GM23338 (cell line): ENCODE data around the gene ADAD1. TPM values are rescaled to one million over a fixed set of nuclear protein-coding genes. Genes with fewer than 3 reads are reported as not detected.
"Not testable (repeated sequence)": the region's sequence is repeated elsewhere in the genome, so short reads cannot be mapped to it uniquely, and the experiment has no call there.

ENCODE experiments used
- ATAC-seq: fragments of 200-7000 bp; cut with Tn5 transposase; 3 replicates; pipeline ENCODE4 v1.9.1; 2020
- DNase-seq: peaks from one replicate; pipeline ENCODE4 v3.0.0-alpha.2; 2015; ENCODE audit warnings: low spot score
- H2AFZ ChIP-seq: fragments of 200-600 bp; sonication (generic); 2 replicates; pipeline ENCODE4 v1.8.0; 2016; ENCODE audit warnings: antibody characterized with exemption, mild to moderate bottlenecking, moderate library complexity
- H3F3A ChIP-seq: fragments of 200-600 bp; sonication (generic); replicated peaks from 2 replicates; pipeline ENCODE4 v1.8.0; 2017; ENCODE audit warnings: antibody characterized with exemption, mixed run types, low read depth
- H3K27ac ChIP-seq: fragments of 200-600 bp; sonication (generic); 2 replicates; pipeline ENCODE4 v1.6.1; 2016; ENCODE audit warnings: low read depth
- H3K27me3 ChIP-seq: fragments of 200-600 bp; sonication (generic); 2 replicates; pipeline ENCODE4 v1.8.0; 2016; ENCODE audit warnings: mild to moderate bottlenecking, mixed run types, moderate library complexity; ENCODE audit not compliant: insufficient read depth
- H3K36me3 ChIP-seq: fragments of 200-600 bp; sonication (generic); 2 replicates; pipeline ENCODE4 v1.8.0; 2016; ENCODE audit warnings: mild to moderate bottlenecking; ENCODE audit not compliant: insufficient read depth
- H3K4me1 ChIP-seq: fragments of 200-600 bp; sonication (generic); 2 replicates; pipeline ENCODE4 v1.8.0; 2016; ENCODE audit warnings: mild to moderate bottlenecking, moderate library complexity; ENCODE audit not compliant: insufficient read depth
- H3K4me2 ChIP-seq: fragments of 200-600 bp; sonication (generic); 2 replicates; pipeline ENCODE4 v1.7.1; 2017; ENCODE audit warnings: mixed run types
- H3K4me3 ChIP-seq: fragments of 200-600 bp; sonication (generic); 2 replicates; pipeline ENCODE4 v1.6.1; 2016; ENCODE audit warnings: mixed run types
- H3K79me2 ChIP-seq: fragments of 200-600 bp; sonication (generic); replicated peaks from 2 replicates; pipeline ENCODE4 v1.8.0; 2017; ENCODE audit warnings: mild to moderate bottlenecking; ENCODE audit not compliant: insufficient read depth
- H3K9me2 ChIP-seq: fragments of 200-600 bp; sonication (generic); 2 replicates; pipeline ENCODE4 v1.8.0; 2017; ENCODE audit not compliant: insufficient read depth
- H4K20me1 ChIP-seq: fragments of 200-600 bp; sonication (generic); replicated peaks from 2 replicates; pipeline ENCODE4 v1.8.0; 2017; ENCODE audit warnings: mild to moderate bottlenecking; ENCODE audit not compliant: insufficient read depth
- H3K27ac Mint-ChIP-seq: 2 replicates; pipeline ENCODE4 v1.8.0; 2020; ENCODE audit warnings: inconsistent platforms, mild to moderate bottlenecking, moderate library complexity, mixed read lengths
- H3K27me3 Mint-ChIP-seq: 3 replicates; pipeline ENCODE4 v1.8.0; 2022; ENCODE audit warnings: low read depth, mild to moderate bottlenecking, moderate library complexity, mixed read lengths, inconsistent platforms; ENCODE audit not compliant: insufficient read depth, poor library complexity
- H3K36me3 Mint-ChIP-seq: 3 replicates; pipeline ENCODE4 v1.8.0; 2021; ENCODE audit warnings: low read depth, mild to moderate bottlenecking, inconsistent platforms, moderate library complexity, mixed read lengths
- H3K4me1 Mint-ChIP-seq: 3 replicates; pipeline ENCODE4 v1.8.0; 2020; ENCODE audit warnings: mild to moderate bottlenecking, inconsistent platforms, mixed read lengths
- H3K4me3 Mint-ChIP-seq: 3 replicates; pipeline ENCODE4 v1.8.0; 2021; ENCODE audit warnings: moderate library complexity, mild to moderate bottlenecking, inconsistent platforms, mixed read lengths
- H3K9me3 Mint-ChIP-seq: 3 replicates; pipeline ENCODE4 v1.8.0; 2020; ENCODE audit warnings: moderate library complexity, mild to moderate bottlenecking, inconsistent platforms, mixed read lengths
- CREB1 ChIP-seq: fragments of 250-450 bp; sonication (Bioruptor Pico); IDR thresholded peaks from 2 replicates; pipeline ENCODE4 v1.5.0; 2020; ENCODE audit warnings: low read depth, mild to moderate bottlenecking, moderate library complexity
- EZH2phosphoT487 ChIP-seq: fragments of 200-600 bp; sonication (generic); IDR thresholded peaks from one replicate; pipeline ENCODE4 v1.8.1; 2018; ENCODE audit warnings: antibody characterized with exemption; ENCODE audit not compliant: unreplicated experiment
- POLR2AphosphoS5 ChIP-seq: IDR thresholded peaks from 2 replicates; pipeline ENCODE4 v1.6.1; 2016; ENCODE audit warnings: antibody characterized with exemption, low read depth
- ZNF114 ChIP-seq: fragments of 250-450 bp; sonication (Bioruptor Pico); IDR thresholded peaks from 2 replicates; pipeline ENCODE4 v1.5.0; 2020; ENCODE audit warnings: mild to moderate bottlenecking, moderate library complexity
- ZNF331 ChIP-seq: fragments of 250-450 bp; sonication (Bioruptor Pico); IDR thresholded peaks from 2 replicates; pipeline ENCODE4 v1.5.0; 2020; ENCODE audit warnings: low read depth, mild to moderate bottlenecking, moderate library complexity
- polyA plus RNA-seq: library from polyadenylated mRNA; unstranded; fragments of >200 nt; fragmentation: Nextera tagmentation; extraction: Ambion mirVana; gene quantifications from 2 replicates; pipeline ENCODE4 v1.2.1, GENCODE V29; 2016
- total RNA-seq: library from RNA; depleted of rRNA; stranded (reverse); fragments of >200 nt; shearing (Covaris generic); gene quantifications from 2 replicates; pipeline ENCODE4 v1.2.3, GENCODE V29; 2014
- TF ChIP-seq, protein P1 (sequence below), 2 experiments: fragments of 200-600 bp in 1 of 2; sonication (generic) in 1 of 2; conservative IDR thresholded peaks; 2 replicates each; pipeline versions ENCODE4 v1.5.1 to v1.6.1; 2016 to 2017; ENCODE audit warnings: antibody characterized with exemption in 2 of 2, low read depth in 2 of 2, mild to moderate bottlenecking in 2 of 2, moderate library complexity in 1 of 2
- TF ChIP-seq, protein P2 (sequence below): IDR thresholded peaks from 2 replicates; pipeline ENCODE4 v1.6.1; 2016; ENCODE audit warnings: antibody characterized with exemption

Gene ADAD1
- total and polyA plus RNA-seq, 2 experiments from 2014 or later = not detected

DNA sequence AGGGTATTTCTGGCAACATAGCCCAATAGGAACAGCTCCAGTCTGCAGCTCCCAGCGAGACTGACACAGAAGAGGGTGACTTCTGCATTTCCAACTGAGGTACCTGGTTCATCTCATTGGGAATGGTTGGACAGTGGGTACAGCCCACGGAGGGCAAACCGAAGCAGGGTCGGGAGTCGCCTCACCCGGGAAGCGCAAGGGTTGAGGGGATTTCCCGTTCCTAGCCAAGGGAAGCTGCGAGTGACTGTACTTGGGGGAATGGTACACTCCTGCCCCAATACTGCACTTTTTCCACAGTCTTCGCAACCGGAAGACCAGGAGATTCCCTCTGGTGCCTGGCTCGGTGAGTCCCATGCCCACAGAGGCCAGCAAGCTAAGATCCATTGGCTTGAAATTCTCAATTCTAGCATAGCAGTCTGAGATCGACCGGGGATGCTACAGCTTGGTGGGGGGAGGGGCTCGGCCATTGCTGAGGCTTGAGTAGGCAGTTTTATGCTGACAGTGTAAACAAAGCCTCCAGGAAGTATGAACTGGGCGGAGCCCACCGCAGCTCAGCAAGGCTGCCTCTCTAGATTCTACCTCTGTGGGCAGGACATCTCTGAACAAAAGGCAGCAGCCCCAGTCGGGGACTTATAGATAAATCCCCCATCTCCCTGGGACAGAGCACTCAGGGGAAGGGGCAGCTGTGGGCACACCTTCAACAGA is 14.0 kb upstream of the ADAD1 start:
- ATAC-seq = peak; percentile 85
- Histone ChIP-seq H2AFZ (peak overlapping the region; percentile 78), H3K36me3 (no peaks in the 10 kb centered on the region), H3K27ac (no peak overlapping the region; the same call in 1 of the 2 replicates), H3K9me2 (no peaks in the 10 kb centered on the region), H3K4me2 (peak overlapping the region; percentile 72), H4K20me1 (no peaks in the 10 kb centered on the region), H3K4me3 (peak overlapping the region; percentile 39; the same call in 1 of the 2 replicates), H3K27me3 (no peaks in the 10 kb centered on the region), H3K4me1 (0 out of 2 replicates have a peak, but pooled peaks cover 2% of the 10 kb centered on the region), H3K79me2 (no peaks in the 10 kb centered on the region), H3F3A (no peaks in the 10 kb centered on the region)
- Mint-ChIP-seq H3K9me3 (no peaks in the 10 kb centered on the region), H3K27me3 (no peaks in the 10 kb centered on the region), H3K4me3 (no peak overlapping the region), H3K27ac (peak overlapping the region; percentile 34; the same call in 1 of the 2 replicates), H3K4me1 (no peaks in the 10 kb centered on the region), H3K36me3 (no peaks in the 10 kb centered on the region)
- TF ChIP-seq ZNF331 (CRISPR knock-in tag) (no peak), CREB1 (CRISPR knock-in tag) (no peak), ZNF114 (CRISPR knock-in tag) (no peak)
- TF ChIP-seq, protein P1, sequence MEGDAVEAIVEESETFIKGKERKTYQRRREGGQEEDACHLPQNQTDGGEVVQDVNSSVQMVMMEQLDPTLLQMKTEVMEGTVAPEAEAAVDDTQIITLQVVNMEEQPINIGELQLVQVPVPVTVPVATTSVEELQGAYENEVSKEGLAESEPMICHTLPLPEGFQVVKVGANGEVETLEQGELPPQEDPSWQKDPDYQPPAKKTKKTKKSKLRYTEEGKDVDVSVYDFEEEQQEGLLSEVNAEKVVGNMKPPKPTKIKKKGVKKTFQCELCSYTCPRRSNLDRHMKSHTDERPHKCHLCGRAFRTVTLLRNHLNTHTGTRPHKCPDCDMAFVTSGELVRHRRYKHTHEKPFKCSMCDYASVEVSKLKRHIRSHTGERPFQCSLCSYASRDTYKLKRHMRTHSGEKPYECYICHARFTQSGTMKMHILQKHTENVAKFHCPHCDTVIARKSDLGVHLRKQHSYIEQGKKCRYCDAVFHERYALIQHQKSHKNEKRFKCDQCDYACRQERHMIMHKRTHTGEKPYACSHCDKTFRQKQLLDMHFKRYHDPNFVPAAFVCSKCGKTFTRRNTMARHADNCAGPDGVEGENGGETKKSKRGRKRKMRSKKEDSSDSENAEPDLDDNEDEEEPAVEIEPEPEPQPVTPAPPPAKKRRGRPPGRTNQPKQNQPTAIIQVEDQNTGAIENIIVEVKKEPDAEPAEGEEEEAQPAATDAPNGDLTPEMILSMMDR (conservative IDR thresholded peaks at IDR 0.05; ENCODE audit: low read depth in 2 of 2) = no peak
- DNase-seq = peak; percentile 63

DNA sequence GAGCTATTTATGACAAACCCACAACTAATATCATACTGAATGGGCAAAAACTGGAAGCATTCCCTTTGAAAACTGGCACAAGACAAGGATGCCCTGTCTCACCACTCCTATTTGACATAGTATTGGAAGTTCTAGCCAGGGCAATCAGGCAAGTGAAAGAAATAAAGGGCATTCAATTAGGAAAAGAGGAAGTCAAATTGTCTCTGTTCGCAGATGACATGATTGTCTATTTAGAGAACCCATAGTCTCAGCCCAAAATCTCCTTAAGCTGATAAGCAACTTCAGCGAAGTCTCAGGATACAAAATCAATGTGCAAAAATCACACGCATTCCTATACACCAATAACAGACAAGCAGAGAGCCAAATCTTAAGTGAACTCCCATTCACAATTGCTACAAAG is 10.0 kb upstream of the ADAD1 start:
- not testable (repeated sequence) for H3F3A ChIP-seq, H3K4me1 ChIP-seq, H3K27ac Mint-ChIP-seq, H3K27me3 Mint-ChIP-seq, H3K4me2 ChIP-seq, H3K79me2 ChIP-seq, H3K36me3 Mint-ChIP-seq, H3K27me3 ChIP-seq, H3K4me3 ChIP-seq, H3K4me3 Mint-ChIP-seq, H3K9me2 ChIP-seq, H3K36me3 ChIP-seq, H3K4me1 Mint-ChIP-seq, H2AFZ ChIP-seq, H3K27ac ChIP-seq, H4K20me1 ChIP-seq, DNase-seq, ATAC-seq, H3K9me3 Mint-ChIP-seq

DNA sequence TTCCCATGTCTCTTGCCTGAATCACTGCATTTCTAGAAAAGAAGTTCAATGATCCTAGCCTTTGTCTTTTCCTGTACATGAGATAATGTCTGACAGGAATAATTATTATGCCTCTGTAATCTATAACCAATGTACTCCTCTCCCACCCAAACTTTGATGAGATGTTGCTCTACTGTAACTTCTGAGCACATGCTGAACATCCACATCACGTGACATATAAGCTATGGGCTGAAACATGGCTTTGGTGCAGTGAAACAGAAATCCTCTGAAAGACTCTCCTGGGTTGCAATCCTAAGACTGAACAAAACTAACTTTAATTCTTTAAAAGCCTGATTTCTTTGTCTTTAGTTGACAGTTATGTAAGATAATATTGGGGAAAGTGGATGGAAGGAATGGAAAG is 1.5 kb upstream of the ADAD1 start:
- Histone ChIP-seq H3K36me3 (no peaks in the 10 kb centered on the region), H3F3A (no peaks in the 10 kb centered on the region), H3K4me3 (no peak overlapping the region), H3K4me1 (no peaks in the 10 kb centered on the region), H3K4me2 (no peak overlapping the region), H3K9me2 (no peaks in the 10 kb centered on the region; the same call in 1 of the 2 replicates), H3K27me3 (no peaks in the 10 kb centered on the region), H3K79me2 (no peaks in the 10 kb centered on the region), H2AFZ (no peak overlapping the region), H4K20me1 (no peaks in the 10 kb centered on the region), H3K27ac (no peak overlapping the region)
- no peak for DNase-seq
- no peaks in the 10 kb centered on the region for H3K9me3 Mint-ChIP-seq
- H3K27ac Mint-ChIP-seq = no peak overlapping the region
- ATAC-seq = no peak
- no peaks in the 10 kb centered on the region for H3K27me3 Mint-ChIP-seq
- no peak overlapping the region for H3K4me3 Mint-ChIP-seq
- no peaks in the 10 kb centered on the region for H3K4me1 Mint-ChIP-seq
- H3K36me3 Mint-ChIP-seq = no peaks in the 10 kb centered on the region
- no peak for TF ChIP-seq CREB1 (CRISPR knock-in tag)
- no peak for TF ChIP-seq EZH2phosphoT487
- no peak for TF ChIP-seq ZNF331 (CRISPR knock-in tag)
- TF ChIP-seq, protein P2, sequence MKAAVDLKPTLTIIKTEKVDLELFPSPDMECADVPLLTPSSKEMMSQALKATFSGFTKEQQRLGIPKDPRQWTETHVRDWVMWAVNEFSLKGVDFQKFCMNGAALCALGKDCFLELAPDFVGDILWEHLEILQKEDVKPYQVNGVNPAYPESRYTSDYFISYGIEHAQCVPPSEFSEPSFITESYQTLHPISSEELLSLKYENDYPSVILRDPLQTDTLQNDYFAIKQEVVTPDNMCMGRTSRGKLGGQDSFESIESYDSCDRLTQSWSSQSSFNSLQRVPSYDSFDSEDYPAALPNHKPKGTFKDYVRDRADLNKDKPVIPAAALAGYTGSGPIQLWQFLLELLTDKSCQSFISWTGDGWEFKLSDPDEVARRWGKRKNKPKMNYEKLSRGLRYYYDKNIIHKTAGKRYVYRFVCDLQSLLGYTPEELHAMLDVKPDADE = no peak
- no peak for TF ChIP-seq POLR2AphosphoS5
